Right atrium auricular region (tissue), 2 donors: ENCODE measurements around the gene ZNF408. TPM values are rescaled to one million over a fixed set of nuclear protein-coding genes. Genes with fewer than 3 reads are reported as not detected.
"Not testable (repeated sequence)": the region's sequence is repeated elsewhere in the genome, so short reads cannot be mapped to it uniquely, and the experiment has no call there.

ENCODE experiments used
- DNase-seq: peaks from one replicate; pipeline ENCODE4 v3.0.0-alpha.2; 2019; ENCODE audit warnings: low spot score
- H3K27ac ChIP-seq, 2 donors: fragments of 200-600 bp; sonication (generic); 1 replicate in 1 of 2; 2 replicates in 1 of 2; pipeline ENCODE4 v1.5.1; 2016 to 2019
- H3K27me3 ChIP-seq, 2 donors: fragments of 200-600 bp; sonication (generic); one replicate each; pipeline versions ENCODE4 v1.5.1 to v1.6.0; 2017 to 2019
- H3K36me3 ChIP-seq: fragments of 200-600 bp; sonication (generic); one replicate; pipeline ENCODE4 v1.5.1; 2016
- H3K4me1 ChIP-seq, 2 donors: fragments of 200-600 bp; sonication (generic); one replicate each; pipeline versions ENCODE4 v1.5.1 to v1.6.0; 2017 to 2019
- H3K4me3 ChIP-seq, 2 donors: fragments of 200-600 bp; sonication (generic); 1 replicate in 1 of 2; 2 replicates in 1 of 2; pipeline ENCODE4 v1.5.1; 2017 to 2019; ENCODE audit warnings: mild to moderate bottlenecking in 1 of 2, moderate library complexity in 1 of 2
- H3K9me3 ChIP-seq, 2 donors: fragments of 200-600 bp; sonication (generic); one replicate each; pipeline ENCODE4 v1.5.1; 2019
- total RNA-seq, 2 donors: library from RNA; depleted of rRNA; stranded (reverse); fragments of >200 nt; gene quantifications; one replicate each; pipeline ENCODE4 v1.1.0, GENCODE V29; 2016
- TF ChIP-seq, protein P1 (sequence below), 2 donors: fragments of 200-600 bp; sonication (generic); IDR thresholded peaks; one replicate each; pipeline ENCODE4 v1.5.1; 2019; ENCODE audit warnings: antibody characterized with exemption in 2 of 2

ZNF408 gene
- total RNA-seq, 2 donors from 2014 or later, result 6.0 to 9.6 TPM

GRCh38 chr11:46667043-46667481 lies 33.8 kb upstream of the ZNF408 start:
- H3K4me1 ChIP-seq, result peaks cover 0 to 45% of the 10 kb centered on the region in 2 donors
- H3K27ac ChIP-seq, result peak overlapping the region; percentile 72 to 82
- H3K27me3 ChIP-seq, result no peaks in the 10 kb centered on the region
- H3K36me3 ChIP-seq, result peaks cover 62% of the 10 kb centered on the region
- no peaks in the 10 kb centered on the region for H3K9me3 ChIP-seq
- no peak overlapping the region for H3K4me3 ChIP-seq
- TF ChIP-seq, protein P1, sequence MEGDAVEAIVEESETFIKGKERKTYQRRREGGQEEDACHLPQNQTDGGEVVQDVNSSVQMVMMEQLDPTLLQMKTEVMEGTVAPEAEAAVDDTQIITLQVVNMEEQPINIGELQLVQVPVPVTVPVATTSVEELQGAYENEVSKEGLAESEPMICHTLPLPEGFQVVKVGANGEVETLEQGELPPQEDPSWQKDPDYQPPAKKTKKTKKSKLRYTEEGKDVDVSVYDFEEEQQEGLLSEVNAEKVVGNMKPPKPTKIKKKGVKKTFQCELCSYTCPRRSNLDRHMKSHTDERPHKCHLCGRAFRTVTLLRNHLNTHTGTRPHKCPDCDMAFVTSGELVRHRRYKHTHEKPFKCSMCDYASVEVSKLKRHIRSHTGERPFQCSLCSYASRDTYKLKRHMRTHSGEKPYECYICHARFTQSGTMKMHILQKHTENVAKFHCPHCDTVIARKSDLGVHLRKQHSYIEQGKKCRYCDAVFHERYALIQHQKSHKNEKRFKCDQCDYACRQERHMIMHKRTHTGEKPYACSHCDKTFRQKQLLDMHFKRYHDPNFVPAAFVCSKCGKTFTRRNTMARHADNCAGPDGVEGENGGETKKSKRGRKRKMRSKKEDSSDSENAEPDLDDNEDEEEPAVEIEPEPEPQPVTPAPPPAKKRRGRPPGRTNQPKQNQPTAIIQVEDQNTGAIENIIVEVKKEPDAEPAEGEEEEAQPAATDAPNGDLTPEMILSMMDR (IDR thresholded peaks at IDR 0.05), result no peak
- no peak for DNase-seq

DNA sequence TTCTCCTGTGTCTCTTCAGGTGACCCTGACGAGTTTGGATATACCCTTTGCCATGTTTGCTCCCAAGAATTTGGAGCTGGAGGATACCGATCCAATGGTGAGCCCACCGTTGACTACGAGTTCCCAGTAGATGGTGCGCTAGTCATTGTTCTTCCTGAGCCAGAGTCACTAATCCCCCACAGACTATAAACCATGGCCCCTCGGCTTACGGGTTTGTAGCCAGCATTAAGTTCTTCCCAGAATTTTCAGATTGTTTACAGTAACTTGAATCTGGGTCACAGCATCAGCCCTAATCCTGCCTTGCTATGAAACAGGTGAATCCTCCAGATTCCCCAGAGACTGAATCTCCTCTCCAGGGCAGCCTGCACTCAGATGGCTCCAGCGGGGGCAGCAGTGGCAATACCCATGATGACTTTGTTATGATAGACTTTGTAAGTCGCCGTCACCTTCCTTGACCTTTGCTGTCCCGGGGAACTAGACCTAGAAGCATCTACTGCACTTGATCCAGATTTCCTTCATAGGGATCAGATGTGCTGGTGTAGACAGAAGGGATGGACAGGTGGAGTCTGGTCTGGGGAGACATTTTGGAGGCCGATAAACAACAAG lies 32.2 kb upstream of the ZNF408 start:
- peak overlapping the region in 1 of 2 donors; percentile 82 for H3K27ac ChIP-seq
- no peak overlapping the region for H3K4me3 ChIP-seq

DNA sequence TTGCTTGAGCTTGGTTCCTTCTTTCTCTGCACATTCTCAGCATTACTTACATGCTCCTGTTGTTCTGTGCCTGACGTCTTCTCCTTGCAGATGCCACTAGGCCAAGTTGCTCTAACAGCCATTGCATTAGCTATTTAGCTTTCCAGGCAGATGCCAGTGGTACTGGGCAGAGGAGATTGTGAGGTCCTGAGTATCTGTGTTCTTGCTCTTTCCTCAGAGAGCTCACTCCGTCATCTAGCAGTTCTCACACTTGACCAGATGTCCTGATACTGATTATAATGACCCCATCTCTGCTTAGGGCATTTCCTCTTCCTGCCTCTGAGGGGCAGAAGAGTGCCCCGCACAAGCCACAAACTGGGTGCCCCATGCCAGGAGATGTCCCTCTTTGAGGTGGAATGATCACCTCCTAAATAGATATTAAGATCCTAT lies 31.1 kb upstream of the ZNF408 start:
- H3K27me3 ChIP-seq, result no peaks in the 10 kb centered on the region
- no peaks in the 10 kb centered on the region for H3K9me3 ChIP-seq
- peaks cover 0 to 55% of the 10 kb centered on the region in 2 donors for H3K4me1 ChIP-seq
- TF ChIP-seq, protein P1 (IDR thresholded peaks at IDR 0.05), result peak in 1 of 2 donors; percentile 47
- no peak overlapping the region for H3K4me3 ChIP-seq
- H3K27ac ChIP-seq, result peak overlapping the region in 1 of 2 donors; percentile 22
- no peak for DNase-seq
- H3K36me3 ChIP-seq, result peaks cover 74% of the 10 kb centered on the region

More for the DNA sequence above, 32.2 kb upstream of the ZNF408 start:
- no peaks in the 10 kb centered on the region for H3K27me3 ChIP-seq
- no peak for DNase-seq
- peaks cover 73% of the 10 kb centered on the region for H3K36me3 ChIP-seq
- H3K9me3 ChIP-seq, result no peaks in the 10 kb centered on the region
- TF ChIP-seq, protein P1 (IDR thresholded peaks at IDR 0.05), result no peak
- H3K4me1 ChIP-seq, result peaks cover 0 to 55% of the 10 kb centered on the region in 2 donors

DNA sequence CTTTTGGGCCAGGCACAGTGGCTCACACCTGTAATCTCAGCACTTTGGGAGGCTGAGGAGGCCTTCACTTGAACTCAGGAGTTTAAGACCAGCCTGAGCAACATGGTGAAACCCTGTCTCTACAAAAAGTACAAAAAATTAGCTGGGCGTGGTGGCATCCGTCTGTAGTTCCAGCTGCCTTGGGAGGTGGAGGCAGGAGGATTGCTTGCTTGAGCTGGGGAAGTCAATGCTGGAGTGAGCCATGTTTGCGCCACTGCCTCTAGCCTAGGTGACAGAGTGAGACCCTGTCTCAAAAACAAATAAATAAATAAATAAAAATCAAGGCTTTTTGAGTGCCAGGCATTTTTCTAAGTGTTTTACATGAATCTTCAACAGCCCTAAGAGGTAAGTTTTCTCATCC lies 30.3 kb upstream of the ZNF408 start:
- H3K9me3 ChIP-seq, DNase-seq, H3K27me3 ChIP-seq, H3K4me3 ChIP-seq: not testable (repeated sequence)
- Histone ChIP-seq H3K36me3 (peaks cover 66% of the 10 kb centered on the region), H3K4me1 (peaks cover 0 to 55% of the 10 kb centered on the region in 2 donors), H3K27ac (peak overlapping the region in 1 of 2 donors; percentile 10)

GRCh38 chr11:46671958-46672315 lies 28.9 kb upstream of the ZNF408 start:
- peak overlapping the region; percentile 86 to 88 for H3K27ac ChIP-seq
- peaks cover 0 to 57% of the 10 kb centered on the region in 2 donors for H3K4me1 ChIP-seq
- no peak for DNase-seq

DNA sequence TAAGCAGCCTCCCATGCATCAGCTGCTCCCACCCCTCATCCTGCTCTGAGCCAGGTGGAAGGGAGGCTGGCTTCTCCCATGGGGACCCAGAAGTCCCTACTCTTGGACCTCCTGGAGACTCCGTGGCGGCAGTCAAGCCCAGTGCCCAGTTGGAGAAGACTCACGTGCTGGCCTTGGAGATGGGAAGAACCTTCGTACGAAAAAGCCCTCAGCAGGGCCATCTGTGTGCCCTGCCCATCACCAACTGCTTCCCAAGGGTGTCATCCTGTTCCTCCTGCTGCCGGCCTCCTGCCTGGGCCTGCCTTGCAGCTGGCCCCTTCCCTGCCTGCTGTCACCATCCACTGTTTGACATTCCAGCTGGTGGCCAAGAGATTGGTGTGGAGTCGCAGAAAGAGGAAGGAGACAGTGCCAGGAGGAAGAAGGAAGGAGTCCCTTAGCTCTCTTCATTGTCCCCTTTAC lies 28.4 kb upstream of the ZNF408 start:
- H3K36me3 ChIP-seq, result peaks cover 73% of the 10 kb centered on the region
- no peaks in the 10 kb centered on the region for H3K27me3 ChIP-seq
- H3K4me3 ChIP-seq, result no peak overlapping the region
- TF ChIP-seq, protein P1 (IDR thresholded peaks at IDR 0.05), result no peak
- DNase-seq, result no peak
- peak overlapping the region; percentile 86 to 88 for H3K27ac ChIP-seq
- H3K4me1 ChIP-seq, result peaks cover 0 to 56% of the 10 kb centered on the region in 2 donors
- H3K9me3 ChIP-seq, result no peaks in the 10 kb centered on the region

More at GRCh38 chr11:46671958-46672315, 28.9 kb upstream of the ZNF408 start:
- Histone ChIP-seq H3K9me3 (no peaks in the 10 kb centered on the region), H3K36me3 (peaks cover 68% of the 10 kb centered on the region), H3K27me3 (no peaks in the 10 kb centered on the region), H3K4me3 (no peak overlapping the region)
- TF ChIP-seq, protein P1 (IDR thresholded peaks at IDR 0.05), result no peak
